H1 (cell line): ENCODE data around the gene UPB1. TPM values are rescaled to one million over a fixed set of nuclear protein-coding genes. Genes with fewer than 3 reads are reported as not detected.

ENCODE experiments used
- CTCF ChIA-PET: fragments of 300-600 bp; sonication (Branson Sonifier 250); formaldehyde crosslinking; loops from one replicate; lab custom pipeline; 2021; ENCODE audit not compliant: partially characterized antibody; lab: Charles Lee
- POLR2A ChIA-PET: fragments of 300-600 bp; sonication (Branson Sonifier 250); formaldehyde crosslinking; loops from one replicate; lab custom pipeline; 2021; ENCODE audit warnings: inconsistent platforms; ENCODE audit not compliant: partially characterized antibody; lab: Charles Lee
- DNase-seq, 2 experiments: peaks; one replicate each; pipeline versions ENCODE4 v3.0.0 to v3.0.0-alpha.2; 2010 to 2022; ENCODE audit warnings: low spot score in 2 of 2, low read depth in 1 of 2, mixed read lengths in 1 of 2
- FAIRE-seq: peaks from 2 replicates; lab custom pipeline; 2011; peaks lifted over from hg19 to GRCh38; lab: Jason Lieb, UNC
- H2AFZ ChIP-seq: 2 replicates; pipeline ENCODE4 v1.8.1; 2012; ENCODE audit warnings: low read length, inconsistent platforms
- H2AK5ac ChIP-seq: 2 replicates; pipeline ENCODE4 v1.6.1; 2013; ENCODE audit warnings: low read depth, low read length
- H2BK120ac ChIP-seq: replicated peaks from 2 replicates; pipeline ENCODE3; 2013; ENCODE audit warnings: low read depth, low read length, inconsistent platforms
- H2BK12ac ChIP-seq: 2 replicates; pipeline ENCODE4 v1.6.1; 2013; ENCODE audit warnings: low read depth, low read length
- H2BK15ac ChIP-seq: 2 replicates; pipeline ENCODE4 v1.6.1; 2013; ENCODE audit warnings: low read length
- H2BK20ac ChIP-seq: 2 replicates; pipeline ENCODE4 v1.6.1; 2013; ENCODE audit warnings: low read length
- H2BK5ac ChIP-seq: 2 replicates; pipeline ENCODE4 v1.6.1; 2013; ENCODE audit warnings: low read depth, low read length
- H3K14ac ChIP-seq: 2 replicates; pipeline ENCODE4 v1.6.1; 2013; ENCODE audit warnings: inconsistent platforms; ENCODE audit not compliant: insufficient read length
- H3K18ac ChIP-seq: 2 replicates; pipeline ENCODE4 v1.6.1; 2013; ENCODE audit warnings: low read length; ENCODE audit errors: extremely low read depth
- H3K23ac ChIP-seq: 2 replicates; pipeline ENCODE4 v1.6.1; 2013; ENCODE audit warnings: inconsistent platforms; ENCODE audit not compliant: insufficient read length
- H3K23me2 ChIP-seq: 2 replicates; pipeline ENCODE4 v1.6.1; 2013; ENCODE audit warnings: low read depth, low read length
- H3K27ac ChIP-seq: 2 replicates; pipeline ENCODE4 v1.6.1; 2011; ENCODE audit warnings: low read depth, low read length, inconsistent platforms
- H3K27me3 ChIP-seq, 4 experiments: replicated peaks in 1 of 4; 1 replicate in 1 of 4; 2 replicates in 3 of 4; pipeline versions ENCODE4 v1.6.1 to v1.8.1; 2011 to 2013; ENCODE audit warnings: low read length in 3 of 4, mild to moderate bottlenecking in 3 of 4, inconsistent platforms in 2 of 4, mixed read lengths in 2 of 4, moderate library complexity in 1 of 4; ENCODE audit not compliant: control insufficient read depth in 3 of 4, insufficient read depth in 3 of 4; ENCODE audit errors: extremely low read depth in 1 of 4
- H3K36me3 ChIP-seq, 4 experiments: 2 replicates each; pipeline versions ENCODE4 v1.6.1 to v1.8.1; 2011 to 2013; ENCODE audit warnings: mild to moderate bottlenecking in 4 of 4, low read length in 3 of 4, moderate library complexity in 2 of 4, control low read depth in 1 of 4, inconsistent platforms in 1 of 4; ENCODE audit not compliant: insufficient read depth in 4 of 4, control insufficient read depth in 2 of 4
- H3K4ac ChIP-seq: replicated peaks from 2 replicates; pipeline ENCODE3; 2013; ENCODE audit warnings: low read length, low read depth, mixed read lengths, inconsistent platforms; ENCODE audit not compliant: insufficient read length
- H3K4me1 ChIP-seq, 4 experiments: replicated peaks in 1 of 4; 1 replicate in 1 of 4; 2 replicates in 3 of 4; pipeline versions ENCODE4 v1.6.1 to v1.8.1; 2011 to 2013; ENCODE audit warnings: low read length in 3 of 4, inconsistent platforms in 2 of 4, mixed read lengths in 1 of 4; ENCODE audit not compliant: insufficient read depth in 4 of 4, control insufficient read depth in 3 of 4
- H3K4me2 ChIP-seq, 2 experiments: 2 replicates each; pipeline versions ENCODE4 v1.6.1 to v1.8.1; 2011 to 2013; ENCODE audit warnings: low read depth in 2 of 2, low read length in 2 of 2, control low read depth in 1 of 2, inconsistent platforms in 1 of 2, mild to moderate bottlenecking in 1 of 2; ENCODE audit not compliant: insufficient read depth in 1 of 2
- H3K4me3 ChIP-seq, 4 experiments: fragments of 200-600, 300-600 bp in 1 of 4; sonication (generic), shearing (Covaris generic), sonication (Bioruptor Twin) in 1 of 4; 2 replicates each; pipeline versions ENCODE4 v1.5.1 to v1.8.1; 2011 to 2016; ENCODE audit warnings: low read length in 4 of 4, low read depth in 3 of 4, control low read depth in 2 of 4, inconsistent platforms in 2 of 4, mild to moderate bottlenecking in 2 of 4, mixed read lengths in 1 of 4, moderate library complexity in 1 of 4; ENCODE audit not compliant: insufficient read depth in 2 of 4; ENCODE audit errors: extremely low read depth in 1 of 4
- H3K56ac ChIP-seq: replicated peaks from 2 replicates; pipeline ENCODE3; 2013; ENCODE audit warnings: low read depth, mild to moderate bottlenecking, mixed read lengths, low read length, inconsistent platforms; ENCODE audit not compliant: insufficient read length
- H3K79me1 ChIP-seq: 2 replicates; pipeline ENCODE4 v1.6.1; 2013; ENCODE audit warnings: low read depth, low read length, control low read depth
- H3K79me2 ChIP-seq, 2 experiments: 2 replicates each; pipeline versions ENCODE4 v1.6.1 to v1.8.1; 2012 to 2013; ENCODE audit warnings: low read length in 2 of 2, mild to moderate bottlenecking in 2 of 2, inconsistent platforms in 1 of 2; ENCODE audit not compliant: insufficient read depth in 2 of 2, control insufficient read depth in 1 of 2
- H3K9ac ChIP-seq, 4 experiments: replicated peaks in 1 of 4; 1 replicate in 1 of 4; 2 replicates in 3 of 4; pipeline versions ENCODE4 v1.6.1 to v1.8.1; 2011 to 2013; ENCODE audit warnings: low read depth in 3 of 4, low read length in 3 of 4, control low read depth in 2 of 4, mild to moderate bottlenecking in 2 of 4, moderate library complexity in 2 of 4, inconsistent platforms in 1 of 4; ENCODE audit errors: extremely low read depth in 1 of 4
- H3K9me3 ChIP-seq, 2 experiments: 2 replicates each; pipeline versions ENCODE4 v1.6.1 to v1.8.1; 2012 to 2013; ENCODE audit warnings: mild to moderate bottlenecking in 2 of 2, moderate library complexity in 2 of 2, control low read depth in 1 of 2, inconsistent platforms in 1 of 2, low read depth in 1 of 2, low read length in 1 of 2, mixed read lengths in 1 of 2; ENCODE audit not compliant: insufficient read depth in 2 of 2
- H4K20me1 ChIP-seq, 2 experiments: replicated peaks in 1 of 2; 2 replicates each; pipeline versions ENCODE3 to v1.8.1; 2011 to 2013; ENCODE audit warnings: inconsistent platforms in 2 of 2, low read length in 2 of 2, mild to moderate bottlenecking in 1 of 2; ENCODE audit not compliant: insufficient read depth in 2 of 2, control insufficient read depth in 1 of 2
- H4K5ac ChIP-seq: 2 replicates; pipeline ENCODE4 v1.6.1; 2013; ENCODE audit warnings: low read length, low read depth, mixed read lengths, inconsistent platforms; ENCODE audit not compliant: insufficient read length
- H4K8ac ChIP-seq: 2 replicates; pipeline ENCODE4 v1.8.0; 2013; ENCODE audit warnings: mild to moderate bottlenecking, moderate library complexity, low read length, inconsistent platforms; ENCODE audit not compliant: insufficient read depth; ENCODE audit errors: extremely low read depth
- H4K91ac ChIP-seq: replicated peaks from 2 replicates; pipeline ENCODE3; 2013; ENCODE audit warnings: low read length, mixed read lengths, inconsistent platforms; ENCODE audit not compliant: insufficient read length
- WGBS, 2 experiments: shearing (Covaris generic) in 1 of 2; methylation state at CpG; one replicate each; pipeline versions ENCODE4 v1.1.6 to v1.1.7; 2013 to 2015; ENCODE audit warnings: low lambda C conversion rate in 2 of 2, mixed read lengths in 2 of 2, inconsistent platforms in 1 of 2, low coverage in 1 of 2, missing lambda C conversion rate in 1 of 2; ENCODE audit not compliant: insufficient replicate concordance in 2 of 2, insufficient coverage in 1 of 2, insufficient read length in 1 of 2; ENCODE audit errors: extremely low coverage in 1 of 2, missing lambda C conversion rate in 1 of 2; 5-methylcytosine and 5-hydroxymethylcytosine counted together
- polyA plus RNA-seq, 7 experiments: library from polyadenylated mRNA; depleted of rRNA in 3 of 7; stranded (reverse) in 5 of 7; unstranded in 2 of 7; fragments of >200 nt in 5 of 7; fragments of 200-250 nt in 2 of 7; gene quantifications; 1 replicate in 5 of 7; 2 replicates in 1 of 7; 4 replicates in 1 of 7; pipeline versions ENCODE4 v1.2.1 to v1.2.3, GENCODE V29; 2011 to 2013; ENCODE audit warnings: missing spikeins in 2 of 7, mixed read lengths in 2 of 7
- total RNA-seq: library from RNA; stranded (reverse); fragmentation: NEBNext Ultra II Directional; extraction: Animal tissue kit (Norgen Biotek cat#: 25700); gene quantifications from 2 replicates; pipeline ENCODE4 v1.2.1, GENCODE V29; 2021

The UPB1 gene
- total and polyA plus RNA-seq, 2 of the 8 experiments (the other 6 are each of a cell fraction or from before 2014, with no cell fraction given), result 0.09 TPM; not detected in 1

- FAIRE-seq, result no peak
- H4K8ac ChIP-seq, result no peak overlapping the region
- H2BK20ac ChIP-seq, result no peak overlapping the region
Measured at GRCh38 chr22:24457894-24458420, 37.2 kb upstream of the UPB1 start.

More at GRCh38 chr22:24457894-24458420, 37.2 kb upstream of the UPB1 start:
- ChIA-PET CTCF (interaction anchor here (0.8 kb wide), 2 partner anchors 10 to 68 kb away, joined by 3 read pairs; no protein-coding TSS in a partner anchor), POLR2A (no interaction called here)
- Histone ChIP-seq H3K23me2 (no peaks in the 10 kb centered on the region), H2BK5ac (no peak overlapping the region), H4K5ac (no peak overlapping the region), H3K4me1 (peaks cover 0 to 4% (median 3%) of the 10 kb centered on the region in 4 experiments; a peak in 5 of 7 replicates), H3K9ac (no peak overlapping the region), H2AFZ (no peak overlapping the region), H3K23ac (no peak overlapping the region), H4K20me1 (no peaks in the 10 kb centered on the region), H3K79me2 (no peaks in the 10 kb centered on the region), H4K91ac (no peak overlapping the region), H3K79me1 (no peaks in the 10 kb centered on the region), H3K56ac (no peak overlapping the region), H3K9me3 (no peaks in the 10 kb centered on the region), H3K27me3 (no peaks in the 10 kb centered on the region), H3K4me3 (no peak overlapping the region), H3K27ac (no peak overlapping the region), H3K14ac (no peak overlapping the region), H2AK5ac (no peak overlapping the region), H2BK12ac (no peak overlapping the region), H3K18ac (no peak overlapping the region), H2BK15ac (no peak overlapping the region), H3K36me3 (no peaks in the 10 kb centered on the region), H2BK120ac (no peak overlapping the region), H3K4me2 (no peak overlapping the region), H3K4ac (no peak overlapping the region)
- no peak for DNase-seq
- 100% methylated on average over 2 of the region's 3 CpGs; no CpG with 5 or more reads in 1 of the 2 experiments for WGBS, 2 experiments
